Measurements from ENCODE around the gene TRIOBP. TPM values are rescaled to one million over a fixed set of nuclear protein-coding genes. Genes with fewer than 3 reads are reported as not detected.

The TRIOBP gene
- total RNA-seq, 2 donors from 2014 or later, result 14.3 to 18.8 TPM

- Mint-ChIP-seq H3K27me3 (no peaks in the 10 kb centered on the region), H3K36me3 (ENCODE audit: low read depth) (peaks cover 2% of the 10 kb centered on the region), H3K27ac (peak within 1 kb of the TSS; percentile 95), H3K4me1 (peaks cover 40% of the 10 kb centered on the region), H3K4me3 (peak within 1 kb of the TSS; percentile 97)
- DNase-seq (peak; percentile 34 to 50 (median 47)), ATAC-seq (peak; percentile 43)
- H3K9me3 ChIP-seq (ENCODE audit: control insufficient read depth, low read length, poor library complexity, severe bottlenecking), result no peaks in the 10 kb centered on the region
Observed at GRCh38 chr22:37674951-37675929, 21.6 kb upstream of the TRIOBP start, which contains the start of gene LGALS1. TSS of gene LGALS1 (plus strand) at chr22:37675636. CDS start at chr22:37675703, 67 bp downstream.

GRCh38 chr22:37675930-37676735 lies 20.7 kb upstream of the TRIOBP start:
- Mint-ChIP-seq H3K27me3 (no peaks in the 10 kb centered on the region), H3K27ac (peak overlapping the region; percentile 95), H3K4me1 (peaks cover 38% of the 10 kb centered on the region), H3K4me3 (peak overlapping the region; percentile 97), H3K36me3 (ENCODE audit: low read depth) (peaks cover 2% of the 10 kb centered on the region)
- no peak for ATAC-seq
- no peak for DNase-seq
- no peaks in the 10 kb centered on the region for H3K9me3 ChIP-seq (ENCODE audit: control insufficient read depth, low read length, poor library complexity, severe bottlenecking)

GRCh38 chr22:37676736-37677492 lies 19.9 kb upstream of the TRIOBP start:
- H3K4me1 Mint-ChIP-seq, result peaks cover 41% of the 10 kb centered on the region
- H3K9me3 ChIP-seq (ENCODE audit: control insufficient read depth, low read length, poor library complexity, severe bottlenecking), result no peaks in the 10 kb centered on the region
- H3K4me3 Mint-ChIP-seq, result peak overlapping the region; percentile 97
- H3K27me3 Mint-ChIP-seq, result no peaks in the 10 kb centered on the region
- H3K36me3 Mint-ChIP-seq (ENCODE audit: low read depth), result peaks cover 2% of the 10 kb centered on the region
- DNase-seq (peak; percentile 85 to 91 (median 87)), ATAC-seq (peak; percentile 89)
- H3K27ac Mint-ChIP-seq, result peak overlapping the region; percentile 95

GRCh38 chr22:37677493-37677974 lies 19.3 kb upstream of the TRIOBP start:
- Mint-ChIP-seq H3K36me3 (ENCODE audit: low read depth) (peaks cover 2% of the 10 kb centered on the region), H3K27ac (peak overlapping the region; percentile 95), H3K4me3 (peak overlapping the region; percentile 97), H3K4me1 (peaks cover 35% of the 10 kb centered on the region), H3K27me3 (no peaks in the 10 kb centered on the region)
- ATAC-seq (peak; percentile 68), DNase-seq (no peak)
- no peaks in the 10 kb centered on the region for H3K9me3 ChIP-seq (ENCODE audit: control insufficient read depth, low read length, poor library complexity, severe bottlenecking)

GRCh38 chr22:37678372-37678771 lies 18.5 kb upstream of the TRIOBP start:
- Mint-ChIP-seq H3K4me3 (no peak overlapping the region), H3K36me3 (ENCODE audit: low read depth) (peaks cover 2% of the 10 kb centered on the region), H3K4me1 (peaks cover 33% of the 10 kb centered on the region), H3K27me3 (no peaks in the 10 kb centered on the region), H3K27ac (peak overlapping the region; percentile 95)
- DNase-seq, result no peak
- no peaks in the 10 kb centered on the region for H3K9me3 ChIP-seq (ENCODE audit: control insufficient read depth, low read length, poor library complexity, severe bottlenecking)
- no peak for ATAC-seq

- no peak for ATAC-seq
- H3K36me3 Mint-ChIP-seq (ENCODE audit: low read depth), result peaks cover 2% of the 10 kb centered on the region
- H3K4me1 Mint-ChIP-seq, result peaks cover 25% of the 10 kb centered on the region
Observed at GRCh38 chr22:37679670-37680069, 17.2 kb upstream of the TRIOBP start.

GRCh38 chr22:37680191-37680851 lies 16.5 kb upstream of the TRIOBP start:
- H3K27ac Mint-ChIP-seq, result peak overlapping the region; percentile 11
- H3K4me1 Mint-ChIP-seq, result peaks cover 22% of the 10 kb centered on the region
- ATAC-seq (no peak), DNase-seq (no peak)
- H3K9me3 ChIP-seq (ENCODE audit: control insufficient read depth, low read length, poor library complexity, severe bottlenecking), result no peaks in the 10 kb centered on the region
- peaks cover 2% of the 10 kb centered on the region for H3K36me3 Mint-ChIP-seq (ENCODE audit: low read depth)
- no peaks in the 10 kb centered on the region for H3K27me3 Mint-ChIP-seq
- no peak overlapping the region for H3K4me3 Mint-ChIP-seq

More at GRCh38 chr22:37679670-37680069, 17.2 kb upstream of the TRIOBP start:
- H3K9me3 ChIP-seq (ENCODE audit: control insufficient read depth, low read length, poor library complexity, severe bottlenecking), result no peaks in the 10 kb centered on the region
- Mint-ChIP-seq H3K27me3 (no peaks in the 10 kb centered on the region), H3K27ac (peak overlapping the region; percentile 11), H3K4me3 (no peak overlapping the region)
- no peak for DNase-seq

GRCh38 chr22:37681001-37681424 lies 15.8 kb upstream of the TRIOBP start:
- H3K4me3 Mint-ChIP-seq, result no peak overlapping the region
- H3K36me3 Mint-ChIP-seq (ENCODE audit: low read depth), result peaks cover 3% of the 10 kb centered on the region
- no peak for DNase-seq
- H3K27me3 Mint-ChIP-seq, result no peaks in the 10 kb centered on the region
- H3K4me1 Mint-ChIP-seq, result peaks cover 20% of the 10 kb centered on the region
- no peaks in the 10 kb centered on the region for H3K9me3 ChIP-seq (ENCODE audit: control insufficient read depth, low read length, poor library complexity, severe bottlenecking)
- peak overlapping the region; percentile 47 for H3K27ac Mint-ChIP-seq
- no peak for ATAC-seq

- Mint-ChIP-seq H3K27me3 (no peaks in the 10 kb centered on the region), H3K27ac (peak overlapping the region; percentile 47), H3K36me3 (ENCODE audit: low read depth) (peaks cover 4% of the 10 kb centered on the region), H3K4me3 (no peak overlapping the region), H3K4me1 (peaks cover 20% of the 10 kb centered on the region)
- DNase-seq, result peak; percentile 46 to 65 (median 56)
- peak; percentile 19 for ATAC-seq
- H3K9me3 ChIP-seq (ENCODE audit: control insufficient read depth, low read length, poor library complexity, severe bottlenecking), result no peaks in the 10 kb centered on the region
Observed at GRCh38 chr22:37681556-37682049, 15.2 kb upstream of the TRIOBP start.

- H3K36me3 Mint-ChIP-seq (ENCODE audit: low read depth), result peaks cover 4% of the 10 kb centered on the region
- H3K9me3 ChIP-seq (ENCODE audit: control insufficient read depth, low read length, poor library complexity, severe bottlenecking), result no peaks in the 10 kb centered on the region
- H3K27ac Mint-ChIP-seq, result peak overlapping the region; percentile 97
- ATAC-seq, result no peak
- H3K4me3 Mint-ChIP-seq, result peak overlapping the region; percentile 97
- DNase-seq, result no peak
- no peaks in the 10 kb centered on the region for H3K27me3 Mint-ChIP-seq
- H3K4me1 Mint-ChIP-seq, result peaks cover 20% of the 10 kb centered on the region
Observed at GRCh38 chr22:37684803-37685615, 11.8 kb upstream of the TRIOBP start.
